HK-2 (cell line): ENCODE measurements around the gene CEMIP.

ENCODE experiments used
- DNase-seq: peaks from one replicate; pipeline ENCODE4 v3.0.0-alpha.2; 2018; ENCODE audit not compliant: unreplicated experiment

Gene CEMIP

GRCh38 chr15:80850941-80851451, 71.8 kb downstream of the CEMIP start:
- DNase-seq = peak; percentile 83

- DNase-seq = no peak
Measured at GRCh38 chr15:80852676-80853075, 73.5 kb downstream of the CEMIP start.

- DNase-seq = no peak
Measured at GRCh38 chr15:80854104-80854503, 74.9 kb downstream of the CEMIP start.

DNA sequence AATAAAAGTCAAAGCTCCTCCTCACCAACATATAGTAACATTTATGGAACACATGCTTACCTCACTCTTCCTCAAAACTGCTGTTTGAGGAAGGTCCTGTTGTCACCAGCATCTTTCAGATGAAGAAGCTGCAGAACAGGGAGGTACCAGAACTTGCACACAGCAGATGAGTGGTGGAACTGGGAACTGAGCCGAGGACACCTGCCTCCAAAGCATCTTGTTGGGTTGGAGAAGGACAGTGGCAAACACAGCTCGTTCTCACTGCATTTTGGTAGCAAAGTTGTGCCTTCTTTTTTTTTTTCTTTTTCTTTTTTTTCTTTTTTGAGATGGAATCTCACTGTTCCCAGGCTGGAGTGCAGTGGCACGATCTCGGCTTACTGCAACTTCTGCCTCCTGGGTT, 76.0 kb downstream of the CEMIP start:
- DNase-seq = no peak

- no peak for DNase-seq
Measured at GRCh38 chr15:80856400-80856799, 77.2 kb downstream of the CEMIP start.

- no peak for DNase-seq
Measured at GRCh38 chr15:80856809-80857377, 77.7 kb downstream of the CEMIP start.

DNA sequence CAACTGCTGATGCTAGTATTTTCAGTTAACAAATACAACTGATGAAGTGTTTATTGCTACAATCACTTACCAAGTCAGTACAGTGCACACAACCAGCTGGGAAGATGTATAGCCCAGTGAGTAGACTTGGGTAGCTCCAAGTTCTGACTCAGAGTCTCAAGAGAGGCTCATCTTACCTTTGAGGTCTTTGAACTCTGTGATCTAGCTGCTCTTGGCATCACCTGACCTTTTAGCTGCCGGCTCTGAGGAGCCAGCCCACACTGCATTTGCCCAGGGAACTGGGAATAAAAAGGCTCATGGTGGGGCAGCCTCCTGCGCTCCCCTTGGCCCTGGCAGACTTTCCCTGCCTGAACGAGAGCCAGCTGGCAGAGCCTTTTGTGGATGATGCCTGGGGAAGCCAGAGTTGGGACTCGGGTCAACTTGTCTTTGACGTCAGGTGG, 82.6 kb downstream of the CEMIP start:
- no peak for DNase-seq

- no peak for DNase-seq
Measured at GRCh38 chr15:80864666-80865065, 85.5 kb downstream of the CEMIP start.

GRCh38 chr15:80866936-80867335, 87.8 kb downstream of the CEMIP start:
- DNase-seq = no peak

GRCh38 chr15:80870366-80870765, 91.2 kb downstream of the CEMIP start:
- DNase-seq = no peak

GRCh38 chr15:80870893-80871292, 91.7 kb downstream of the CEMIP start:
- DNase-seq = no peak

- DNase-seq = no peak
Measured at GRCh38 chr15:80871858-80872257, 92.7 kb downstream of the CEMIP start.

- no peak for DNase-seq
Measured at GRCh38 chr15:80873366-80873952, 94.3 kb downstream of the CEMIP start.

DNA sequence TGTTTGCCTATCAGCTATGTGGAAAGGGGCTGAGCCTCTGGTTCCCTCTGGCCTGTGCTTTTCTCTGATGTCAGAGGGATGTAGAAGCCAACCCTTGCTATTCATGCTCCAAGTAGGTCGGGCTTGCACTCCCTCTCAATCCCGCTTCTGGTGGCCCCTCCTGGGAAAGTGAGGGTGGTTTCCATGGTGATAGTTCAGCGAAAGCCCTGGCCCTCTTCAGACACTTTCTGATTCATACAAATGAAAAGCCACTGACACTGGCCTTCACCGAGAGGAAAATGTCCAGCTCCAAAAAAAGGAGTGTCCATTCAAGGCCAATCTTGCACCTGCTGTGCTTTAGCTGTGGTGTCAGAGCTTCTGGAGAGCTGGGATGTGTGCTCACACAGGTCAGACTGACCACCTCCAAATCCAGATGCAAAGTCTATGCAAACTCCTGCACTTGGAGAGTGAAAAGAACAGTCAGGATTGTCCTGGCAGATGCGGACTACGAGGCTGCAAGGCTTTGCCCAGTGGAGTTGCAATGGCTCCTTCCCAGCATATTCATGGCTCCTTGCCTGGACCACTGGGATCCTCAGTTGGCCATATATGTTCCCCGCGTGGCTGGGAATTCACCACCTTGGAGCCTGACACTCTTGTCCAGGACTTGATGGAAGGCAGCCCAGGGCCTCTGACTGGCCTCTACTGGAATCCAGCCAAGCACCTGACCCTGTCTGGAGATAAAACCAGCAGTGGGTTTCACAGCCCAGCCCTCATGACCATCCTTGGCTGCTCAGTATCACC, 96.6 kb downstream of the CEMIP start:
- no peak for DNase-seq

GRCh38 chr15:80876348-80876674, 97.1 kb downstream of the CEMIP start:
- no peak for DNase-seq

DNA sequence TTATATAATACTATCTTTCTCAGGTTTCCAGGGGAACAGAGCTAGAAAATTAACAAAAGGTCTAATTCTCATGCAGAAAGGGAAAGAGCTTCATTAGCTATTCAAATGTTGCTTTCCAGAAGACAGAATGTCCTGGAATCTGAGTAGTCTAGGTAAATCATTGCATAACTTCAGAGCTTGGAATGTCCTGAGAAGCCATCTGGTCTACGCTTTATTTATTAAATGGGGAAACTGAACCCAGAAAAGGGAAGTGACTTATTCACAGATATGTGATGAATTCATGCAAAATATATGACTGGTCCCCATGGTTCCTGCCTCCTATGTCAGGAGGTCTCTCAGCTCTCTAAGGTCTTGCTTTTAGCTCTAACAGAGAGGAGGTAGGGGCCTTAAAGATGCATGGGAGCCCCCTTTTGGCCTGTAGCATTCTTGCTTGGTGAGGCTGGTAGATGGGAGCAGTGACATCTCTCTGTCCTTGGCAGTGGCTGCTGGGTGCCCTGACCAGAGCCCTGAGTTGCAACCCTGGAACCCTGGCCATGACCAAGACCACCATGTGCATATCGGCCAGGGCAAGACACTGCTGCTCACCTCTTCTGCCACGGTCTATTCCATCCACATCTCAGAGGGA, 99.2 kb downstream of the CEMIP start:
- DNase-seq = no peak

- no peak for DNase-seq
Measured at GRCh38 chr15:80878867-80879250, 99.7 kb downstream of the CEMIP start.

GRCh38 chr15:80880086-80880485, 100.9 kb downstream of the CEMIP start:
- DNase-seq = no peak

DNA sequence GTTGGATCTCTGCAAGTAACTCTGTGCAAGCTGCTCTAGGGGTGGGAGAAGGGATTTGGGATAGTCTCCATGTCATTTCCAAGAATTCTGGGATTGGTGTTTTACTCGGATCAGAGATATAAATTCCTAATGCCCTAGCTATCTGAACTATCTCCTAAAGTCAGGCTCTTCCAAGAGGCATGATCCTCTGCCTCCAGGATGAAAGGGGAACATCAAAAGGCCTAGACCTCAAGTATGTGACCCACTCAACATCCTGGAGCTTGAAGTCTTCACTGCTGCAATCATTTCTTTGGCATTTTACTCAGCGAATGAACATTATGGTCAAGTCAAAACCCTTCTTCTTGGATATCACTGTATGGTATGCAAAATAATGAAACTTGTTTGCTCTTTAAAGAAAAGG, 104.5 kb downstream of the CEMIP start:
- no peak for DNase-seq

DNA sequence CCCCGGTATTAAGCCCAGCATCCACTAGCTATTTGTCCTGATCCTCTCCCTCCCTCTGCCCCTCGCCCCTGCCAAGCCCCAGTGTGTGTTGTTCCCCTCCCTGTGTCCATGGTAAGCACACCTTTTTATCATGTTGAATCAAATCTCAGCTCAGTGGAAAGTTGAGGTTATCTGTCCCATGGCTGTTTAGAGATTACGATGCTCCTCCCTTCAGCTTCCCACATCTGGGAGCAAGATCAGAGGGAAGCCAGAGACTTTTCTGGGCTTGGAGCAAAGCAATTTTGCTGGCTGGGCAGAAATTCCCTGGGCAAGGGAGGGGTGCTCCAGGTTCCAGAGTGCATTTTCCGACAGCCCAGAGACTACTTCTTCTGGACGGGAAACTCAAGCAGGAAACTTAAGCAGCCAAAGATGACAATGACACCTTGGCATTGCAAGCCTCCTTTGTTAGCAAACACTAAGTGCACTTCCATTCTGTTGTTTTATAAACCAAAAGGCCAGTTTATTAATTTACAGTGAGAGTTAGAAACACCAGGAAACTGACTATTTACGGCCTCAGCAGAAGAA, 105.9 kb downstream of the CEMIP start:
- no peak for DNase-seq

GRCh38 chr15:80887148-80887547, 108.0 kb downstream of the CEMIP start:
- no peak for DNase-seq

- DNase-seq = no peak
Measured at GRCh38 chr15:80888846-80889245, 109.7 kb downstream of the CEMIP start.
